Spleen (tissue), 11 donors: ENCODE data around the gene VAMP2. TPM values are rescaled to one million over a fixed set of nuclear protein-coding genes. Genes with fewer than 3 reads are reported as not detected.
A peak's percentile ranks its signal among the peaks of the same experiment; 100 is the strongest.

Source experiments
- DNase-seq: peaks from one replicate; pipeline ENCODE4 v3.0.0-alpha.2; 2020
- H3K27ac ChIP-seq, 8 donors: fragments of 200-600 bp; sonication (generic) in 7 of 8; 1 replicate in 4 of 8; 2 replicates in 4 of 8; pipeline versions ENCODE4 v1.5.0 to v1.8.0; 2016 to 2021; ENCODE audit warnings: inconsistent platforms in 4 of 8, mild to moderate bottlenecking in 4 of 8, moderate library complexity in 1 of 8
- H3K27me3 ChIP-seq, 7 donors: fragments of 200-600 bp; sonication (generic) in 6 of 7; replicated peaks in 1 of 7; 1 replicate in 4 of 7; 2 replicates in 3 of 7; pipeline versions ENCODE4 v1.5.0 to v1.8.0; 2016 to 2021; ENCODE audit warnings: inconsistent platforms in 3 of 7, mild to moderate bottlenecking in 1 of 7
- H3K36me3 ChIP-seq, 6 donors: fragments of 200-600 bp; sonication (generic) in 5 of 6; 1 replicate in 4 of 6; 2 replicates in 2 of 6; pipeline versions ENCODE4 v1.5.0 to v1.8.0; 2016 to 2021; ENCODE audit warnings: inconsistent platforms in 2 of 6
- H3K4me1 ChIP-seq, 6 donors: fragments of 200-600 bp; sonication (generic) in 5 of 6; 1 replicate in 3 of 6; 2 replicates in 3 of 6; pipeline versions ENCODE4 v1.5.0 to v1.8.0; 2016 to 2021; ENCODE audit warnings: inconsistent platforms in 3 of 6
- H3K4me3 ChIP-seq, 8 donors: fragments of 200-600 bp; sonication (generic) in 7 of 8; 1 replicate in 4 of 8; 2 replicates in 4 of 8; pipeline versions ENCODE4 v1.5.0 to v1.8.0; 2016 to 2021; ENCODE audit warnings: inconsistent platforms in 4 of 8, mild to moderate bottlenecking in 4 of 8, moderate library complexity in 2 of 8
- H3K9me3 ChIP-seq, 8 donors: fragments of 200-600 bp; sonication (generic) in 7 of 8; 1 replicate in 4 of 8; 2 replicates in 4 of 8; pipeline versions ENCODE4 v1.5.0 to v1.8.0; 2016 to 2021; ENCODE audit warnings: inconsistent platforms in 4 of 8
- CTCF ChIP-seq, 11 experiments: fragments of 200-600 bp in 7 of 11; fragments of 450-650 bp in 4 of 11; sonication (generic) in 4 of 11; IDR thresholded peaks in 8 of 11; conservative IDR thresholded peaks in 3 of 11; 1 replicate in 7 of 11; 2 replicates in 4 of 11; pipeline versions ENCODE4 v1.4.0 to v1.8.0; 2016 to 2021; ENCODE audit warnings: antibody characterized with exemption in 11 of 11, inconsistent platforms in 4 of 11, mild to moderate bottlenecking in 1 of 11
- POLR2A ChIP-seq, 3 donors: fragments of 450-650 bp; IDR thresholded peaks; one replicate each; pipeline ENCODE4 v1.5.1; 2017; ENCODE audit warnings: antibody characterized with exemption in 3 of 3, mild to moderate bottlenecking in 1 of 3
- POLR2AphosphoS5 ChIP-seq, 3 donors: sonication (generic); formaldehyde crosslinking; IDR thresholded peaks; one replicate each; pipeline ENCODE4 v1.5.1; 2017; ENCODE audit warnings: antibody characterized with exemption in 3 of 3
- WGBS, 5 donors: extraction: QIAGEN DNeasy Blood & Tissue Kit in 3 of 5; methylation state at CpG; one replicate each; pipeline versions ENCODE4 v1.1.5 to v1.1.7; 2013 to 2018; 5-methylcytosine and 5-hydroxymethylcytosine counted together
- intact Hi-C: fragments of 100-400 bp; cut with DNase I; formaldehyde crosslinking; loops from one replicate; pipeline ENCODE4 v1.15.0; 2023; ENCODE audit warnings: low total_unique reads
- polyA plus RNA-seq, 3 donors: library from polyadenylated mRNA; stranded (reverse); fragments of 200-250 nt; gene quantifications; one replicate each; pipeline ENCODE4 v1.2.1, GENCODE V29; 2013
- total RNA-seq, 7 donors: library from RNA; depleted of rRNA in 3 of 7; stranded (reverse); fragments of >200 nt in 3 of 7; fragmentation: NEBNext Ultra II Directional in 4 of 7; extraction: Animal tissue kit (Norgen Biotek cat#: 25700) in 4 of 7; gene quantifications; one replicate each; pipeline versions ENCODE4 v1.1.0 to v1.2.1, GENCODE V29; 2016 to 2021
- donor health status: healthy with polysubstance abuse.
- donor health status: DM: no; HTN: no; CAD: no; lungs with moderate emphysema.
- donor health status: DM: no; HTN: no; CAD: no.
- donor health status: Bipolar disorder and iron deficiency.
- donor health status: healthy.
- donor health status: DM: no; HTN: no; CAD: no.
- donor health status: DM: yes; HTN: yes; CAD: no.

The VAMP2 gene
- total and polyA plus RNA-seq, 10 donors = 37.5 to 94.8 (median 54.5) TPM

GRCh38 chr17:8206536-8206935 lies 43.8 kb upstream of the VAMP2 start:
- H3K27ac ChIP-seq = no peak overlapping the region
- 94 to 96% (median 94%) methylated on average over 12 of the region's 12 CpGs for WGBS, 5 donors
- intact Hi-C loops = no loop called here
- H3K27me3 ChIP-seq = no peaks in the 10 kb centered on the region
- TF ChIP-seq CTCF (IDR thresholded peaks at IDR 0.05 in 8 of 11, conservative IDR thresholded peaks at IDR 0.05 in 3 of 11) (no peak), POLR2AphosphoS5 (IDR thresholded peaks at IDR 0.05) (no peak), POLR2A (IDR thresholded peaks at IDR 0.05) (no peak)
- no peak for DNase-seq
- H3K4me3 ChIP-seq = no peak overlapping the region
- H3K9me3 ChIP-seq = no peaks in the 10 kb centered on the region
- peaks cover 0 to 39% (median 0%) of the 10 kb centered on the region in 6 donors for H3K36me3 ChIP-seq
- H3K4me1 ChIP-seq = peaks cover 6 to 32% (median 19%) of the 10 kb centered on the region in 6 donors

- no peak overlapping the region for H3K27ac ChIP-seq
- WGBS, 5 donors = 87 to 92% (median 89%) methylated on average over 19 of the region's 19 CpGs
- H3K4me1 ChIP-seq = peaks cover 1 to 27% (median 8%) of the 10 kb centered on the region in 6 donors
- no peak for DNase-seq
- TF ChIP-seq POLR2AphosphoS5 (IDR thresholded peaks at IDR 0.05) (no peak), POLR2A (IDR thresholded peaks at IDR 0.05) (no peak), CTCF (IDR thresholded peaks at IDR 0.05 in 8 of 11, conservative IDR thresholded peaks at IDR 0.05 in 3 of 11) (no peak)
- peaks cover 0 to 39% (median 0%) of the 10 kb centered on the region in 6 donors for H3K36me3 ChIP-seq
- H3K27me3 ChIP-seq = no peaks in the 10 kb centered on the region
- no peak overlapping the region for H3K4me3 ChIP-seq
- intact Hi-C loops = no loop called here
- H3K9me3 ChIP-seq = no peaks in the 10 kb centered on the region
These were observed 42.2 kb upstream of the VAMP2 start for GRCh38 chr17:8204761-8205555.

GRCh38 chr17:8192070-8192815 lies 29.5 kb upstream of the VAMP2 start:
- peak overlapping the region in 5 of 8 donors; percentile 4 to 64 (median 16) for H3K4me3 ChIP-seq
- intact Hi-C loops = no loop called here
- H3K36me3 ChIP-seq = no peaks in the 10 kb centered on the region
- H3K9me3 ChIP-seq = no peaks in the 10 kb centered on the region
- 17 to 32% (median 27%) methylated on average over 12 of the region's 12 CpGs for WGBS, 5 donors
- peak overlapping the region; percentile 75 to 97 (median 84) for H3K27ac ChIP-seq
- TF ChIP-seq POLR2A (IDR thresholded peaks at IDR 0.05) (peak in 1 of 3 donors; percentile 67), POLR2AphosphoS5 (IDR thresholded peaks at IDR 0.05) (peak in 1 of 3 donors; percentile 89), CTCF (IDR thresholded peaks at IDR 0.05 in 8 of 11, conservative IDR thresholded peaks at IDR 0.05 in 3 of 11) (no peak)
- H3K27me3 ChIP-seq = no peaks in the 10 kb centered on the region
- H3K4me1 ChIP-seq = peaks cover 23 to 57% (median 46%) of the 10 kb centered on the region in 6 donors
- no peak for DNase-seq

GRCh38 chr17:8190506-8190905 lies 27.8 kb upstream of the VAMP2 start:
- peak overlapping the region in 5 of 8 donors; percentile 71 to 87 (median 79) for H3K4me3 ChIP-seq
- no peaks in the 10 kb centered on the region for H3K36me3 ChIP-seq
- peak overlapping the region; percentile 89 to 97 (median 96) for H3K27ac ChIP-seq
- no peaks in the 10 kb centered on the region for H3K27me3 ChIP-seq
- no peak for DNase-seq
- WGBS, 5 donors = 37 to 51% (median 40%) methylated on average over 6 of the region's 6 CpGs
- H3K4me1 ChIP-seq = peaks cover 23 to 71% (median 60%) of the 10 kb centered on the region in 6 donors
- H3K9me3 ChIP-seq = no peaks in the 10 kb centered on the region
- intact Hi-C loops = no loop called here
- TF ChIP-seq CTCF (IDR thresholded peaks at IDR 0.05 in 8 of 11, conservative IDR thresholded peaks at IDR 0.05 in 3 of 11) (no peak), POLR2A (IDR thresholded peaks at IDR 0.05) (no peak), POLR2AphosphoS5 (IDR thresholded peaks at IDR 0.05) (no peak)
